ENCODE measurements around the gene TMOD3.

The TMOD3 gene

GRCh38 chr15:51853998-51854397 is 24.5 kb downstream of the TMOD3 start:
- no peak for TF ChIP-seq CTCF (IDR thresholded peaks at IDR 0.05)
- TF ChIP-seq ZFX (IDR thresholded peaks at IDR 0.05; ENCODE audit: borderline replicate concordance) = no peak
- H3K27ac ChIP-seq = no peak overlapping the region

GRCh38 chr15:51855612-51856011 is 26.2 kb downstream of the TMOD3 start:
- no peak for TF ChIP-seq ZFX (IDR thresholded peaks at IDR 0.05; ENCODE audit: borderline replicate concordance)
- TF ChIP-seq CTCF (IDR thresholded peaks at IDR 0.05) = no peak
- no peak overlapping the region for H3K27ac ChIP-seq

GRCh38 chr15:51856714-51857380 is 27.4 kb downstream of the TMOD3 start:
- TF ChIP-seq CTCF (IDR thresholded peaks at IDR 0.05) = no peak
- TF ChIP-seq ZFX (IDR thresholded peaks at IDR 0.05; ENCODE audit: borderline replicate concordance) = no peak
- no peak overlapping the region for H3K27ac ChIP-seq

GRCh38 chr15:51861557-51862359 is 32.3 kb downstream of the TMOD3 start:
- TF ChIP-seq CTCF (IDR thresholded peaks at IDR 0.05) = no peak
- TF ChIP-seq ZFX (IDR thresholded peaks at IDR 0.05; ENCODE audit: borderline replicate concordance) = no peak
- no peak overlapping the region for H3K27ac ChIP-seq

- TF ChIP-seq ZFX (IDR thresholded peaks at IDR 0.05; ENCODE audit: borderline replicate concordance) = no peak
- TF ChIP-seq CTCF (IDR thresholded peaks at IDR 0.05) = no peak
- no peak overlapping the region for H3K27ac ChIP-seq
These were observed 33.7 kb downstream of the TMOD3 start for GRCh38 chr15:51863131-51863530.

- no peak for TF ChIP-seq CTCF (IDR thresholded peaks at IDR 0.05)
- no peak for TF ChIP-seq ZFX (IDR thresholded peaks at IDR 0.05; ENCODE audit: borderline replicate concordance)
- H3K27ac ChIP-seq = no peak overlapping the region
These were observed 35.1 kb downstream of the TMOD3 start for GRCh38 chr15:51864408-51865056.

- TF ChIP-seq CTCF (IDR thresholded peaks at IDR 0.05) (no peak), ZFX (IDR thresholded peaks at IDR 0.05; ENCODE audit: borderline replicate concordance) (no peak)
- no peak overlapping the region for H3K27ac ChIP-seq
These were observed 35.9 kb downstream of the TMOD3 start for GRCh38 chr15:51865317-51865716.
